Keratinocyte (primary cell): ENCODE results near the gene FCRL5. TPM values are rescaled to one million over a fixed set of nuclear protein-coding genes. Genes with fewer than 3 reads are reported as not detected.

Source experiments
- DNase-seq: peaks from one replicate; pipeline ENCODE4 v3.0.0-alpha.2; 2011; ENCODE audit warnings: low read depth, missing footprints, low spot score
- FAIRE-seq: peaks from 2 replicates; lab custom pipeline; 2011; peaks lifted over from hg19 to GRCh38; lab: Jason Lieb, UNC
- H2AFZ ChIP-seq: 2 replicates; pipeline ENCODE4 v1.6.0; 2012; ENCODE audit warnings: low read length, control low read depth, inconsistent platforms; ENCODE audit not compliant: control insufficient read depth
- H3K27ac ChIP-seq: 2 replicates; pipeline ENCODE4 v1.5.1; 2011; ENCODE audit warnings: low read length; ENCODE audit not compliant: control insufficient read depth, insufficient read depth
- H3K27me3 ChIP-seq: 3 replicates; pipeline ENCODE4 v1.6.0; 2011; ENCODE audit warnings: low read length; ENCODE audit not compliant: control insufficient read depth, insufficient read depth; ENCODE audit errors: extremely low read depth
- H3K36me3 ChIP-seq, 2 experiments: 2 replicates in 1 of 2; 3 replicates in 1 of 2; pipeline ENCODE4 v1.5.1; 2011; ENCODE audit warnings: low read length in 2 of 2, mild to moderate bottlenecking in 1 of 2; ENCODE audit not compliant: control insufficient read depth in 2 of 2, insufficient read depth in 2 of 2; ENCODE audit errors: extremely low read depth in 1 of 2
- H3K4me1 ChIP-seq: 3 replicates; pipeline ENCODE4 v1.5.1; 2011; ENCODE audit warnings: low read length; ENCODE audit not compliant: control insufficient read depth, insufficient read depth; ENCODE audit errors: extremely low read depth
- H3K4me2 ChIP-seq: 3 replicates; pipeline ENCODE4 v1.6.0; 2011; ENCODE audit warnings: low read depth, low read length; ENCODE audit not compliant: control insufficient read depth, insufficient read depth; ENCODE audit errors: extremely low read depth
- H3K4me3 ChIP-seq, 3 experiments: fragments of 200-600 bp in 1 of 3; sonication (generic) in 1 of 3; 2 replicates in 2 of 3; 3 replicates in 1 of 3; pipeline ENCODE4 v1.5.1; 2011 to 2016; ENCODE audit warnings: low read length in 3 of 3, mild to moderate bottlenecking in 3 of 3, control low read depth in 2 of 3, inconsistent platforms in 1 of 3, low read depth in 1 of 3, mixed read lengths in 1 of 3, mixed run types in 1 of 3, moderate library complexity in 1 of 3; ENCODE audit not compliant: control insufficient read depth in 2 of 3, insufficient read depth in 2 of 3; ENCODE audit errors: extremely low read depth in 1 of 3
- H3K79me2 ChIP-seq: 2 replicates; pipeline ENCODE4 v1.6.0; 2012; ENCODE audit warnings: low read length; ENCODE audit not compliant: control insufficient read depth, insufficient read depth
- H3K9ac ChIP-seq: 3 replicates; pipeline ENCODE4 v1.6.0; 2011; ENCODE audit warnings: low read length; ENCODE audit not compliant: control insufficient read depth, insufficient read depth; ENCODE audit errors: extremely low read depth
- H3K9me1 ChIP-seq: 3 replicates; pipeline ENCODE4 v1.6.0; 2011; ENCODE audit warnings: low read length; ENCODE audit not compliant: control insufficient read depth, insufficient read depth; ENCODE audit errors: extremely low read depth
- H3K9me3 ChIP-seq: 2 replicates; pipeline ENCODE4 v1.5.1; 2012; ENCODE audit warnings: low read depth, low read length; ENCODE audit not compliant: control insufficient read depth
- H4K20me1 ChIP-seq: 3 replicates; pipeline ENCODE4 v1.6.0; 2011; ENCODE audit warnings: low read length; ENCODE audit not compliant: control insufficient read depth, insufficient read depth; ENCODE audit errors: extremely low read depth
- CTCF ChIP-seq, 3 experiments: IDR thresholded peaks in 1 of 3; conservative IDR thresholded peaks in 1 of 3; optimal IDR thresholded peaks in 1 of 3; 2 replicates in 2 of 3; 3 replicates in 1 of 3; pipeline versions ENCODE3 to v1.5.1; 2011; ENCODE audit warnings: low read length in 3 of 3, mild to moderate bottlenecking in 3 of 3, moderate library complexity in 2 of 3, control low read depth in 1 of 3, inconsistent platforms in 1 of 3; ENCODE audit not compliant: insufficient read depth in 2 of 3; ENCODE audit errors: extremely low read depth in 1 of 3
- EZH2 ChIP-seq: IDR thresholded peaks from one replicate; pipeline ENCODE4 v1.6.1; 2012; ENCODE audit warnings: inconsistent platforms, mild to moderate bottlenecking, low read length, moderate library complexity
- dilution Hi-C: fragments of 300-500 bp; cut with MboI; formaldehyde crosslinking; loops from one replicate; pipeline ENCODE4 v1.7.0; 2020; ENCODE audit warnings: low sequenced_read_pairs; ENCODE audit not compliant: extremely low pct_ligation_motif_present
- polyA plus RNA-seq, 5 experiments: library from polyadenylated mRNA; depleted of rRNA in 3 of 5; stranded (reverse) in 3 of 5; stranded (forward) in 1 of 5; unstranded in 1 of 5; fragments of >200 nt; gene quantifications; 1 replicate in 1 of 5; 2 replicates in 3 of 5; 3 replicates in 1 of 5; pipeline versions ENCODE4 v1.2.1 to v1.2.3, GENCODE V29; 2011 to 2012; ENCODE audit warnings: missing spikeins in 2 of 5, low read depth in 1 of 5, low replicate concordance in 1 of 5

The FCRL5 gene
- polyA plus RNA-seq, 1 donor (not counting 4 experiments of a cell fraction or from before 2014, with no cell fraction given), result not detected

DNA sequence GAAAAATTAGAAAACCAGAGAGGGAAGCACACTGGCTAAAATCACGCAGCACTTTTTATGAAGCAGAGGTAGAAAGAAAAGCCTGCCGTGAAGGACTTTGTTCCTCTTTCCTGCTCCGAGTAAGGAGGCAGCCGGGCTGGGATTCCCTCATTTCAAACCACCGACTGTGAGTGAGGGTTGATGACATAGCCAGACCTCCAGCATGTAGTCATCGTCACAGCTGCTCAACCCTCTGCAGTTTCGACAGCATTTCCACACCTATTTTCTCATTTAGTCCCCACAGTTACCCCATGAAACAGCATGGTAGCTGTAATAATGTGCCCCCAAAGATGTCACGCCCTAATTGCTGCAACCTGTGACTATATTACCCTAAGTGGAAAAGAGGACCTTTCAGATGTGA, 35.3 kb downstream of the FCRL5 start:
- no peaks in the 10 kb centered on the region for H3K79me2 ChIP-seq
- H3K9me1 ChIP-seq, result no peaks in the 10 kb centered on the region
- H3K4me1 ChIP-seq, result no peaks in the 10 kb centered on the region
- no peak overlapping the region for H3K27ac ChIP-seq
- dilution Hi-C loops, result no loop called here
- no peak overlapping the region for H3K9ac ChIP-seq
- DNase-seq, result no peak
- H3K36me3 ChIP-seq, result no peaks in the 10 kb centered on the region
- no peak overlapping the region for H3K4me2 ChIP-seq
- no peaks in the 10 kb centered on the region for H4K20me1 ChIP-seq
- peaks cover 4% of the 10 kb centered on the region for H3K27me3 ChIP-seq
- FAIRE-seq, result no peak
- TF ChIP-seq CTCF (optimal IDR thresholded peaks at IDR 0.05 in 1 of 3, IDR thresholded peaks at IDR 0.05 in 1 of 3, conservative IDR thresholded peaks at IDR 0.05 in 1 of 3; ENCODE audit: extremely low read depth in 1 of 3, insufficient read depth in 2 of 3, low read length in 3 of 3) (no peak), EZH2 (no peak)
- H2AFZ ChIP-seq, result no peak overlapping the region
- no peak overlapping the region for H3K4me3 ChIP-seq
- H3K9me3 ChIP-seq, result no peaks in the 10 kb centered on the region

DNA sequence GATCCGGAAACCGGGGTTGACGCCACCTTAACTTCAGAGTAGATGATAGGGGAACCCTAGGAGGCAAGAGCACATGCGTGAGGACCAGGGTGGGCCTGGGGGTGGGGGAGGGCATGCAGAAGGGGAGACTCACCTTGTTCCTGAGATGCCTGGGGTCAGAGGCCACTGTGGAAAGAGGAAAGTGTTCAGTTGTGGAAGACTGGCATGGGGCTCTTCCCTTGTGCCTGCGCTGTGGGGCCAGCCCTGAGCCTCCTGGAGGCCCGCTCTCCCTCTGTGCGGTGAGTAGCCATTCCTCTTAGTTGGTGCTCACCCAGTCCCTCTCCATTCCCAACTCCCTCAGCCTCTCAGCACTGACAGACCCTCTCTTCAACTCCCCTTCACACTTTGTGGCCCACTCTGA, 36.6 kb downstream of the FCRL5 start:
- no peak overlapping the region for H3K27ac ChIP-seq
- DNase-seq, result no peak
- H3K36me3 ChIP-seq, result no peaks in the 10 kb centered on the region
- no peaks in the 10 kb centered on the region for H3K4me1 ChIP-seq
- TF ChIP-seq CTCF (optimal IDR thresholded peaks at IDR 0.05 in 1 of 3, IDR thresholded peaks at IDR 0.05 in 1 of 3, conservative IDR thresholded peaks at IDR 0.05 in 1 of 3; ENCODE audit: extremely low read depth in 1 of 3, insufficient read depth in 2 of 3, low read length in 3 of 3) (no peak), EZH2 (no peak)
- H3K4me3 ChIP-seq, result no peak overlapping the region
- dilution Hi-C loops, result no loop called here
- H3K9me3 ChIP-seq, result no peaks in the 10 kb centered on the region
- H3K9me1 ChIP-seq, result no peaks in the 10 kb centered on the region
- no peak overlapping the region for H2AFZ ChIP-seq
- H3K4me2 ChIP-seq, result no peak overlapping the region
- H4K20me1 ChIP-seq, result no peaks in the 10 kb centered on the region
- H3K79me2 ChIP-seq, result no peaks in the 10 kb centered on the region
- no peak overlapping the region for H3K9ac ChIP-seq
- FAIRE-seq, result no peak
- no peaks in the 10 kb centered on the region for H3K27me3 ChIP-seq
